Body of pancreas (tissue), 4 donors: ENCODE data around the gene SPATA2. TPM values are rescaled to one million over a fixed set of nuclear protein-coding genes. Genes with fewer than 3 reads are reported as not detected.
A peak's percentile ranks its signal among the peaks of the same experiment; 100 is the strongest.

Experiments
- ATAC-seq: fragments of 150-250 bp; one replicate; pipeline ENCODE4 v1.9.1; 2016
- DNase-seq, 4 donors: peaks; one replicate each; pipeline ENCODE4 v3.0.0-alpha.2; 2019
- H3K27ac ChIP-seq, 4 donors: fragments of 200-600 bp; sonication (generic); 1 replicate in 3 of 4; 2 replicates in 1 of 4; pipeline versions ENCODE4 v1.5.1 to v1.6.1; 2016 to 2019; ENCODE audit warnings: mild to moderate bottlenecking in 1 of 4, mixed read lengths in 1 of 4, moderate library complexity in 1 of 4
- H3K27me3 ChIP-seq, 2 donors: fragments of 200-600 bp; sonication (generic); one replicate each; pipeline ENCODE4 v1.6.0; 2016; ENCODE audit warnings: mild to moderate bottlenecking in 1 of 2
- H3K36me3 ChIP-seq, 2 donors: fragments of 200-600 bp; sonication (generic); replicated peaks in 1 of 2; 2 replicates each; pipeline ENCODE4 v1.5.1; 2016; ENCODE audit warnings: low read depth in 2 of 2; ENCODE audit not compliant: insufficient read depth in 1 of 2
- H3K4me1 ChIP-seq: fragments of 200-600 bp; sonication (generic); one replicate; pipeline ENCODE4 v1.6.0; 2016
- H3K4me3 ChIP-seq, 2 donors: fragments of 200-600 bp; sonication (generic); 1 replicate in 1 of 2; 2 replicates in 1 of 2; pipeline ENCODE4 v1.5.1; 2016 to 2019
- H3K9me3 ChIP-seq, 3 donors: fragments of 200-600 bp; sonication (generic); 1 replicate in 2 of 3; 2 replicates in 1 of 3; pipeline ENCODE4 v1.5.1; 2016
- POLR2A ChIP-seq, 3 donors: fragments of 450-650 bp; IDR thresholded peaks; one replicate each; pipeline ENCODE4 v1.6.1; 2016; ENCODE audit warnings: antibody characterized with exemption in 3 of 3, mild to moderate bottlenecking in 2 of 3
- WGBS, 2 donors: methylation state at CpG; one replicate each; pipeline ENCODE4 v1.1.5; 2017; 5-methylcytosine and 5-hydroxymethylcytosine counted together
- intact Hi-C: fragments of 100-400 bp; cut with DNase I; formaldehyde crosslinking; loops from one replicate; pipeline ENCODE4 v1.15.1; 2023
- total RNA-seq, 2 donors: library from RNA; depleted of rRNA; stranded (reverse); fragments of >200 nt; gene quantifications; one replicate each; pipeline ENCODE4 v1.1.0, GENCODE V29; 2016
- TF ChIP-seq, protein P1 (sequence below), 7 experiments: fragments of 450-650 bp in 4 of 7; fragments of 200-600 bp in 3 of 7; sonication (generic) in 3 of 7; IDR thresholded peaks; one replicate each; pipeline ENCODE4 v1.5.1; 2016 to 2019; ENCODE audit warnings: antibody characterized with exemption in 7 of 7

SPATA2 gene
- total RNA-seq, 2 donors from 2014 or later: 3.9 to 7.3 TPM

DNA sequence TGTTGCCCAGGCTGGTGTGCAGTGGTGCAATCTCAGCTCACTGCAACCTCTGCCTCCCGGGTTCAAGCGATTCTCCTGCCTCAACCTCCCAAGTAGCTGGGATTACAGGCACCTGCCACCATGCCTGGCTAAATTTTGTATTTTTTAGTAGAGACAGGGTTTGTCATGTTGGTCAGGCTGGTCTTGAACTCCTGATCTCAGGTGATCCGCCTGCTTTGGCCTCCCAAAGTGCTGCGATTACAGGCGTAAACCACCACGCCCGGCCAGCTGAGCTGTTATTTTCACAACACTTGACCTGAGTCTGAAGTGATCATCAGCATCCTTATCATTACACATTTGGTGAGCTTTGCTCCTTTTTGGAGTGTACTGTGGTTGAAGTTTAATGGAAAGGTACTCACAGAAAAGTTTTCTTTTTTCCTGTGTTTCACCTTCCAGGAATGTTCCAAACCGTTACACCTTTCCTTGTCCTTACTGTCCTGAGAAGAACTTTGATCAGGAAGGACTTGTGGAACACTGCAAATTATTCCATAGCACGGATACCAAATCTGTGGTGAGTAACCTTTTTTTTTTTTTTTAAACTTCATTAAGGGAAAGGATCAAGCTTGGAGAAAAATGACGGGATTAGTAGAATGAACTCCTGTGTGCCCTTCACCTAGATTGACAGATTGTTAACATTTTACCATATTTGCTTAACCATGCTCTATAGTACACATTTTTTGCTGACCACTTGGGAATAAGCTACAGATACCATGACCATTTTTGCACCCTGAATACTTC lies 30.6 kb upstream of the SPATA2 start:
- intact Hi-C loops: no loop called here
- 92 to 95% methylated on average over 9 to 10 of the region's 10 CpGs for WGBS, 2 donors
- ATAC-seq (no peak), DNase-seq (no peak)
- no peak overlapping the region for H3K27ac ChIP-seq
- H3K36me3 ChIP-seq: peaks cover 10 to 40% of the 10 kb centered on the region in 2 donors
- H3K4me3 ChIP-seq: no peak overlapping the region
- TF ChIP-seq POLR2A (IDR thresholded peaks at IDR 0.05): no peak
- TF ChIP-seq, protein P1, sequence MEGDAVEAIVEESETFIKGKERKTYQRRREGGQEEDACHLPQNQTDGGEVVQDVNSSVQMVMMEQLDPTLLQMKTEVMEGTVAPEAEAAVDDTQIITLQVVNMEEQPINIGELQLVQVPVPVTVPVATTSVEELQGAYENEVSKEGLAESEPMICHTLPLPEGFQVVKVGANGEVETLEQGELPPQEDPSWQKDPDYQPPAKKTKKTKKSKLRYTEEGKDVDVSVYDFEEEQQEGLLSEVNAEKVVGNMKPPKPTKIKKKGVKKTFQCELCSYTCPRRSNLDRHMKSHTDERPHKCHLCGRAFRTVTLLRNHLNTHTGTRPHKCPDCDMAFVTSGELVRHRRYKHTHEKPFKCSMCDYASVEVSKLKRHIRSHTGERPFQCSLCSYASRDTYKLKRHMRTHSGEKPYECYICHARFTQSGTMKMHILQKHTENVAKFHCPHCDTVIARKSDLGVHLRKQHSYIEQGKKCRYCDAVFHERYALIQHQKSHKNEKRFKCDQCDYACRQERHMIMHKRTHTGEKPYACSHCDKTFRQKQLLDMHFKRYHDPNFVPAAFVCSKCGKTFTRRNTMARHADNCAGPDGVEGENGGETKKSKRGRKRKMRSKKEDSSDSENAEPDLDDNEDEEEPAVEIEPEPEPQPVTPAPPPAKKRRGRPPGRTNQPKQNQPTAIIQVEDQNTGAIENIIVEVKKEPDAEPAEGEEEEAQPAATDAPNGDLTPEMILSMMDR (IDR thresholded peaks at IDR 0.05): no peak
- peaks cover 12% of the 10 kb centered on the region for H3K4me1 ChIP-seq
- H3K27me3 ChIP-seq: no peaks in the 10 kb centered on the region
- no peaks in the 10 kb centered on the region for H3K9me3 ChIP-seq

GRCh38 chr20:49945306-49945700 lies 30.0 kb upstream of the SPATA2 start:
- intact Hi-C loops: no loop called here
- TF ChIP-seq, protein P1 (IDR thresholded peaks at IDR 0.05): no peak
- no peak for TF ChIP-seq POLR2A (IDR thresholded peaks at IDR 0.05)
- DNase-seq: no peak
- H3K36me3 ChIP-seq: peaks cover 7 to 35% of the 10 kb centered on the region in 2 donors
- H3K27me3 ChIP-seq: no peaks in the 10 kb centered on the region
- 70 to 81% methylated on average over 3 of the region's 3 CpGs for WGBS, 2 donors
- H3K4me3 ChIP-seq: no peak overlapping the region
- no peak overlapping the region for H3K27ac ChIP-seq
- H3K4me1 ChIP-seq: peaks cover 17% of the 10 kb centered on the region
- no peak for ATAC-seq
- H3K9me3 ChIP-seq: no peaks in the 10 kb centered on the region

DNA sequence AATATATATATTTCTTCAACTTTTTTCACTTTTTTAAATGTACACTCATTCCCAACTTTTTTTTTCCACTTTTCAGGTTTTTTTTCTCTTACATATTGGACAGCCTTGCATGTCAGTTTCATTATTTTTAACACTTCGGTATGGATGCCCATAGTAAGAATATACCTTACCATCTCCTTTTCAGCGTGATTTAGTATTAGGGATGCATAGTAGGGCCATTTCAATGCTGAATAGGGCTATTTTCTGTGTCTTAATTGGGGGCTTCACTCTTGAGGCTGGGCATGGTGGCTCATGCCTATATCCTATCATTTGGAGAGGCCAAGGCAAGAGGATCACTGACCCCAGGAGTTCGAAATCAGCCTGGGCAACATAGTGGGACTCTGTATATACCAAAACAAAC lies 27.6 kb upstream of the SPATA2 start:
- Histone ChIP-seq H3K4me3 (no peak overlapping the region), H3K27ac (no peak overlapping the region), H3K27me3 (no peaks in the 10 kb centered on the region), H3K9me3 (no peaks in the 10 kb centered on the region), H3K4me1 (peaks cover 36% of the 10 kb centered on the region), H3K36me3 (peaks cover 7 to 14% of the 10 kb centered on the region in 2 donors)
- intact Hi-C loops: no loop called here
- TF ChIP-seq POLR2A (IDR thresholded peaks at IDR 0.05): no peak
- TF ChIP-seq, protein P1 (IDR thresholded peaks at IDR 0.05): no peak
- DNase-seq (no peak), ATAC-seq (no peak)
- 90 to 91% methylated on average over 2 to 3 of the region's 3 CpGs for WGBS, 2 donors

- peaks cover 7 to 14% of the 10 kb centered on the region in 2 donors for H3K36me3 ChIP-seq
- peak overlapping the region in 3 of 4 donors; percentile 9 to 56 (median 30) for H3K27ac ChIP-seq
- intact Hi-C loops: no loop called here
- ATAC-seq: peak; percentile 28
- H3K4me3 ChIP-seq: no peak overlapping the region
- DNase-seq: no peak
- no peaks in the 10 kb centered on the region for H3K27me3 ChIP-seq
- WGBS, 2 donors: 55 to 57% methylated on average over 3 of the region's 3 CpGs
- peaks cover 42% of the 10 kb centered on the region for H3K4me1 ChIP-seq
- H3K9me3 ChIP-seq: no peaks in the 10 kb centered on the region
- TF ChIP-seq POLR2A (IDR thresholded peaks at IDR 0.05): no peak
- TF ChIP-seq, protein P1 (IDR thresholded peaks at IDR 0.05): no peak
These were observed 27.0 kb upstream of the SPATA2 start for GRCh38 chr20:49942303-49942702.

DNA sequence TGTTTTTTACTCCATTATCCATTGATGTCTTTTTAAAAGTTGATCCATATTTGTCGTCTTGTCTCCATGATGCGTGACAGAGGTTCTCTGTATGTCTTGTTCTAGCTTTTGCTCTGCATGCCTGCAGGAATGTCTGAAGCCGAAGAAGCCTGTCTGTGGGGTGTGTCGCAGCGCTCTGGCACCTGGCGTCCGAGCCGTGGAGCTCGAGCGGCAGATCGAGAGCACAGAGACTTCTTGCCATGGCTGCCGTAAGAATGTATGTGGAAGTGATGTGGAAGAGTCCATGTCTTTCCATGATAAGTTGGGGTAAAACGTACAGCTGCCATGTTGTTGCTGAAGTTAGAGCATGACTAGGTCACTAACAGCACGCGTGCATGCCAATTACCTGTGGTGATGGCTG lies 26.1 kb upstream of the SPATA2 start:
- intact Hi-C loops: no loop called here
- Histone ChIP-seq H3K36me3 (peaks cover 7 to 13% of the 10 kb centered on the region in 2 donors), H3K27me3 (no peaks in the 10 kb centered on the region), H3K4me3 (no peak overlapping the region), H3K9me3 (no peaks in the 10 kb centered on the region), H3K4me1 (peaks cover 44% of the 10 kb centered on the region), H3K27ac (peak overlapping the region in 2 of 4 donors; percentile 9 to 39)
- 89 to 90% methylated on average over 15 of the region's 15 CpGs for WGBS, 2 donors
- DNase-seq: no peak
- ATAC-seq: no peak
- TF ChIP-seq, protein P1 (IDR thresholded peaks at IDR 0.05): no peak
- TF ChIP-seq POLR2A (IDR thresholded peaks at IDR 0.05): no peak
